RWPE1 (cell line): ENCODE data around the gene MUC2.

Experiments used
- CTCF ChIA-PET: fragments of 350-600 bp; sonication (Branson Sonifier 250); formaldehyde crosslinking; extraction: SDS; loops from one replicate; lab custom pipeline; 2021; lab: Yijun Ruan, JAX
- POLR2A ChIA-PET: fragments of 400-600 bp; formaldehyde crosslinking; extraction: SDS; loops from one replicate; lab custom pipeline; 2020; ENCODE audit warnings: antibody characterized with exemption; ENCODE audit not compliant: low non-redundant PET; lab: Yijun Ruan, JAX
- DNase-seq: peaks from one replicate; pipeline ENCODE4 v3.0.0; 2012; ENCODE audit warnings: low spot score
- H3K27ac ChIP-seq: fragments of 450-650 bp; 2 replicates; pipeline ENCODE4 v1.5.1; 2017
- CTCF ChIP-seq: fragments of 450-650 bp; conservative IDR thresholded peaks from 2 replicates; pipeline ENCODE4 v1.5.1; 2017; ENCODE audit warnings: low read depth, mild to moderate bottlenecking

The MUC2 gene

GRCh38 chr11:1092919-1093318 lies 18.2 kb downstream of the MUC2 start:
- DNase-seq, result no peak
- ChIA-PET CTCF (interaction anchor here (0.6 kb wide), 1 partner anchor 345 kb away, joined by 3 read pairs; no protein-coding TSS in a partner anchor), POLR2A (no interaction called here)
- no peak for TF ChIP-seq CTCF
- no peak overlapping the region for H3K27ac ChIP-seq

GRCh38 chr11:1099519-1100355 lies 25.1 kb downstream of the MUC2 start:
- DNase-seq, result no peak
- H3K27ac ChIP-seq, result no peak overlapping the region
- ChIA-PET CTCF (no interaction called here), POLR2A (no interaction called here)
- no peak for TF ChIP-seq CTCF

- TF ChIP-seq CTCF, result no peak
- CTCF ChIA-PET, result no interaction called here
- POLR2A ChIA-PET, result no interaction called here
- H3K27ac ChIP-seq, result no peak overlapping the region
- DNase-seq, result no peak
Observed at GRCh38 chr11:1100417-1101245, 26.0 kb downstream of the MUC2 start.

- ChIA-PET CTCF (no interaction called here), POLR2A (no interaction called here)
- H3K27ac ChIP-seq, result no peak overlapping the region
- DNase-seq, result no peak
- TF ChIP-seq CTCF, result no peak
Observed at GRCh38 chr11:1101318-1102089, 26.8 kb downstream of the MUC2 start.

- no peak for DNase-seq
- ChIA-PET CTCF (interaction anchor here (0.6 kb wide), 1 partner anchor 103 kb away, joined by 3 read pairs; no protein-coding TSS in a partner anchor), POLR2A (no interaction called here)
- no peak overlapping the region for H3K27ac ChIP-seq
- TF ChIP-seq CTCF, result no peak
Observed at GRCh38 chr11:1102221-1102971, 27.7 kb downstream of the MUC2 start.
